Upper lobe of left lung (tissue), 6 donors: ENCODE measurements around the gene RNF10. TPM values are rescaled to one million over a fixed set of nuclear protein-coding genes. Genes with fewer than 3 reads are reported as not detected.

ENCODE experiments used
- ATAC-seq, 2 donors: fragments of 200-7000 bp; cut with Tn5 transposase; one replicate each; pipeline ENCODE4 v1.9.1; 2022; ENCODE audit warnings: mild to moderate bottlenecking in 2 of 2, moderate library complexity in 2 of 2; ENCODE audit not compliant: low FRiP score in 2 of 2
- DNase-seq, 2 donors: peaks; one replicate each; pipeline ENCODE4 v3.0.0-alpha.2; 2019 to 2020
- H3K27ac ChIP-seq, 4 donors: fragments of 200-600 bp; sonication (generic); one replicate each; pipeline ENCODE4 v1.5.1; 2016 to 2019
- H3K27me3 ChIP-seq, 4 donors: fragments of 200-600 bp; sonication (generic); one replicate each; pipeline ENCODE4 v1.5.1; 2017 to 2019
- H3K36me3 ChIP-seq, 4 donors: fragments of 200-600 bp; sonication (generic); one replicate each; pipeline ENCODE4 v1.5.1; 2016 to 2019
- H3K4me1 ChIP-seq, 4 donors: fragments of 200-600 bp; sonication (generic); one replicate each; pipeline ENCODE4 v1.5.1; 2018 to 2019
- H3K4me3 ChIP-seq, 4 donors: fragments of 200-600 bp; sonication (generic); one replicate each; pipeline ENCODE4 v1.5.1; 2017 to 2019; ENCODE audit warnings: mild to moderate bottlenecking in 2 of 4, moderate library complexity in 1 of 4
- H3K9me3 ChIP-seq, 4 donors: fragments of 200-600 bp; sonication (generic); one replicate each; pipeline ENCODE4 v1.5.1; 2018 to 2019
- EP300 ChIP-seq, 4 donors: sonication (generic); formaldehyde crosslinking; IDR thresholded peaks; one replicate each; pipeline ENCODE4 v1.5.1; 2017; ENCODE audit warnings: antibody characterized with exemption in 4 of 4, control low read depth in 2 of 4
- POLR2A ChIP-seq, 4 donors: fragments of 450-650 bp; IDR thresholded peaks; one replicate each; pipeline ENCODE4 v1.5.1; 2016 to 2017; ENCODE audit warnings: antibody characterized with exemption in 4 of 4, mild to moderate bottlenecking in 2 of 4
- POLR2AphosphoS5 ChIP-seq, 2 donors: sonication (generic); formaldehyde crosslinking; IDR thresholded peaks; one replicate each; pipeline ENCODE4 v1.5.1; 2017; ENCODE audit warnings: antibody characterized with exemption in 2 of 2
- WGBS, 2 donors: methylation state at CpG; one replicate each; pipeline ENCODE4 v1.1.5; 2017 to 2018; 5-methylcytosine and 5-hydroxymethylcytosine counted together
- total RNA-seq, 6 donors: library from RNA; depleted of rRNA in 4 of 6; stranded (reverse); fragments of >200 nt in 4 of 6; gene quantifications; one replicate each; pipeline versions ENCODE4 v1.1.0 to v1.2.1, GENCODE V29; 2016 to 2021
- TF ChIP-seq, protein P1 (sequence below), 6 experiments: fragments of 450-650 bp in 4 of 6; fragments of 200-600 bp in 2 of 6; sonication (generic) in 2 of 6; IDR thresholded peaks; one replicate each; pipeline ENCODE4 v1.5.1; 2016 to 2019; ENCODE audit warnings: antibody characterized with exemption in 6 of 6
- donor health status: DM: no; HTN: no; CAD: no; lungs with moderate emphysema.
- donor health status: DM: no; HTN: yes; CAD: no; lungs with severe emphysema.

RNF10 gene
- total RNA-seq, 6 donors from 2014 or later, result 189 to 456 (median 243) TPM

DNA sequence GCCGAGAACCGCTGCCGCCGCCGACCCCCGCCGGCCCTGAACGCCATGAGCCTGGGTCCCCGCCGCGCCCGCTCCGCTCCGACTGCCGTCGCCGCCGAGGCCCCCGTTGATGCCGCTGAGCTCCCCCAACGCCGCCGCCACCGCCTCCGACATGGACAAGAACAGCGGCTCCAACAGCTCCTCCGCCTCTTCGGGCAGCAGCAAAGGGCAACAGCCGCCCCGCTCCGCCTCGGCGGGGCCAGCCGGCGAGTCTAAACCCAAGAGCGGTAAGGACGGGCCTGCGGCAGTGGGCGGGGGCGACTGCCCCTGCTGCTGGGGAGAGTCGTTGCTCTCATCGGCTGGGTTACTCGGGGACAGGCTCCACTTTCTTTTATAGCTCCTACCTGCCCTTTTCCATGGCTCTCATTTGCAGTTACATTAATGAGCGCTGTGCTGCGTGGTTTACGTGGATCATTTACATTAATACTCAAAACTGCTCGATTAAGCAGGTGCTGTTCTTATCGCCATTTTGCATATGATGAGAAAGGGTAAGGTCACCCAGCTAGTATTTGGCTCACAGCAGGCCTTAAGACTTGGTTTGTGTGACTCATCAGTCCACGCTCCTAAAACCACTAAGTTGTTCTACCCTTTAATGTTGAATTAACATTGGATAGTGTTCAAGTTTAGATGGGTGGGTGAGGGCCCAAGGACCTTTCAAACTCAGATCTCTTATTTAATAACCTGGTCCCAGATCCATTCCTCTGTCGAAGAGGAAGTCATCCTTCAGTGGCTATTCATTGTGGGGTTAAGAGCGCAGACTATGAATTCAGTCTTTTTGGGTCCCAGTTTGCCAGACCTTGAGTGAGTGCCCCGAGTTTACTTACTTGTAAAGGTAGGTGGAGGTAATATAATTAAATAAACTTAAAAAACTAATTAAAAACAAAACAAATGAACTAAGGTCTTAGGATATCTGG is 823 bp downstream of the RNF10 start:
- Histone ChIP-seq H3K27me3 (no peaks in the 10 kb centered on the region), H3K9me3 (no peaks in the 10 kb centered on the region), H3K36me3 (no peaks in the 10 kb centered on the region), H3K4me1 (peaks cover 42 to 52% (median 47%) of the 10 kb centered on the region in 4 donors), H3K4me3 (peak overlapping the region; percentile 59 to 73 (median 65)), H3K27ac (peak overlapping the region; percentile 91 to 97 (median 94))
- peak in 1 of 2 donors; percentile 42 for DNase-seq
- TF ChIP-seq, protein P1, sequence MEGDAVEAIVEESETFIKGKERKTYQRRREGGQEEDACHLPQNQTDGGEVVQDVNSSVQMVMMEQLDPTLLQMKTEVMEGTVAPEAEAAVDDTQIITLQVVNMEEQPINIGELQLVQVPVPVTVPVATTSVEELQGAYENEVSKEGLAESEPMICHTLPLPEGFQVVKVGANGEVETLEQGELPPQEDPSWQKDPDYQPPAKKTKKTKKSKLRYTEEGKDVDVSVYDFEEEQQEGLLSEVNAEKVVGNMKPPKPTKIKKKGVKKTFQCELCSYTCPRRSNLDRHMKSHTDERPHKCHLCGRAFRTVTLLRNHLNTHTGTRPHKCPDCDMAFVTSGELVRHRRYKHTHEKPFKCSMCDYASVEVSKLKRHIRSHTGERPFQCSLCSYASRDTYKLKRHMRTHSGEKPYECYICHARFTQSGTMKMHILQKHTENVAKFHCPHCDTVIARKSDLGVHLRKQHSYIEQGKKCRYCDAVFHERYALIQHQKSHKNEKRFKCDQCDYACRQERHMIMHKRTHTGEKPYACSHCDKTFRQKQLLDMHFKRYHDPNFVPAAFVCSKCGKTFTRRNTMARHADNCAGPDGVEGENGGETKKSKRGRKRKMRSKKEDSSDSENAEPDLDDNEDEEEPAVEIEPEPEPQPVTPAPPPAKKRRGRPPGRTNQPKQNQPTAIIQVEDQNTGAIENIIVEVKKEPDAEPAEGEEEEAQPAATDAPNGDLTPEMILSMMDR (IDR thresholded peaks at IDR 0.05), result peak in 1 of 6 experiments; percentile 16
- TF ChIP-seq POLR2AphosphoS5 (IDR thresholded peaks at IDR 0.05), result no peak
- peak; percentile 65 to 74 for ATAC-seq
- 2 to 3% methylated on average over 9 of the region's 52 CpGs for WGBS, 2 donors

DNA sequence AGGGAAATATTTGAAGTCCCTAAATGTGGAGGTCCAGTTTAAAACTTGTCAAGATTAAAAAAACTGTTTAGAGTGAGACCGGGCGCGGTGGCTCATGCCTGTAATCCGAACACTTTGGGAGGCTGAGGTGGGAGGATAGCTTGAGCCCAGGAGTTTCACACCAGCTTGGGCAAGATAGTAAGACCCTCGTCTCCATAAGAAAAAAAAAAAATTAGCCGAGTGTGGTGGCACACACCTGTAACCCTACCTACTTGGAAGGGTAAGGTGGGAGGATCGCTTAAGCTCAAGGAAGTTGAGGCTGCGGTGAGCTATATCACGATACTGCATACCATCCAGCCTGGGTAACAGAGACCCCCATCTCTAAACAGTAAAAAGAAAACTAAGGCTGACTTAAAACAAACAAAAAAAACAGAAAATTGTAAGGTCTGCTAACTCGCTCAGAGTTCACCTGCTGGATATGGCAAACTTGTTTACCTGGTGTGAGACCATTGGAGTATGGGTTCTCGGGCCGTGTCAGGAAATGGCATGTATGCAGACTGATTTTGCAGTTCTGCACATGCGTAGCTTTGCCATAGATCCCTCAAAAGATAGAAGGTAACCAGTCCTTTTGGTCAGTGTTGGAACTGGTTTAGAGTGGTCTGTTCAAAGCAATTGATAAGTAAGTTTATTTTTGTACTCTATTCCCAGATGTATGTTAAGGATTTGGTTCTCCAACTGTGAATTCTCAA is 2.1 kb downstream of the RNF10 start:
- H3K27ac ChIP-seq, result peak overlapping the region; percentile 91 to 97 (median 94)
- H3K27me3 ChIP-seq, result no peaks in the 10 kb centered on the region
- ATAC-seq (no peak), DNase-seq (peak in 1 of 2 donors; percentile 38)
- H3K4me1 ChIP-seq, result peaks cover 54 to 60% (median 58%) of the 10 kb centered on the region in 4 donors
- no peak for TF ChIP-seq POLR2AphosphoS5 (IDR thresholded peaks at IDR 0.05)
- TF ChIP-seq, protein P1 (IDR thresholded peaks at IDR 0.05), result no peak
- peak overlapping the region; percentile 59 to 73 (median 65) for H3K4me3 ChIP-seq
- H3K36me3 ChIP-seq, result no peaks in the 10 kb centered on the region
- no peaks in the 10 kb centered on the region for H3K9me3 ChIP-seq
- 40 to 45% methylated on average over 13 of the region's 13 CpGs for WGBS, 2 donors

DNA sequence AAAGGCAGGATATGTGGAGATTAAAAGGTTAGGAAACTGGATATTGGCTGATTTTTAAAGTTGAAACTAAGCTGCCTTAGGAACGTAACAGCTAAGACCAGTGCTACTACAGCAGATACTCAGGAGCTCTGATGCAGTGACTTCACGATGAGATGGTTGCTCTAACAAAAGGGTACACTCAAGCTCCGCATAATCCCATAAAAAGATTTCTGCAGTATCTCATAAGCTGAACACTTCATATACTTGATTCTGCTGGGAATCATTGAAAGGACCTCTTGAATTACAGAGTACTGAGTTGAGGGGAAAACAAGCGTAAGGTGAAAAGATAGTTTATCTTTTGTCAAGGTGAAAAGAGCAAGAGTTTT is 3.7 kb downstream of the RNF10 start:
- ATAC-seq (no peak), DNase-seq (no peak)
- TF ChIP-seq EP300 (IDR thresholded peaks at IDR 0.05), result no peak
- H3K9me3 ChIP-seq, result no peaks in the 10 kb centered on the region
- H3K4me3 ChIP-seq, result peak overlapping the region in 3 of 4 donors; percentile 16 to 65 (median 65)
- 43 to 45% methylated on average over 4 of the region's 4 CpGs for WGBS, 2 donors
- peak overlapping the region; percentile 63 to 93 (median 78) for H3K27ac ChIP-seq
- no peaks in the 10 kb centered on the region for H3K27me3 ChIP-seq
- peaks cover 0 to 5% (median 0%) of the 10 kb centered on the region in 4 donors for H3K36me3 ChIP-seq
- peaks cover 68 to 76% (median 73%) of the 10 kb centered on the region in 4 donors for H3K4me1 ChIP-seq

DNA sequence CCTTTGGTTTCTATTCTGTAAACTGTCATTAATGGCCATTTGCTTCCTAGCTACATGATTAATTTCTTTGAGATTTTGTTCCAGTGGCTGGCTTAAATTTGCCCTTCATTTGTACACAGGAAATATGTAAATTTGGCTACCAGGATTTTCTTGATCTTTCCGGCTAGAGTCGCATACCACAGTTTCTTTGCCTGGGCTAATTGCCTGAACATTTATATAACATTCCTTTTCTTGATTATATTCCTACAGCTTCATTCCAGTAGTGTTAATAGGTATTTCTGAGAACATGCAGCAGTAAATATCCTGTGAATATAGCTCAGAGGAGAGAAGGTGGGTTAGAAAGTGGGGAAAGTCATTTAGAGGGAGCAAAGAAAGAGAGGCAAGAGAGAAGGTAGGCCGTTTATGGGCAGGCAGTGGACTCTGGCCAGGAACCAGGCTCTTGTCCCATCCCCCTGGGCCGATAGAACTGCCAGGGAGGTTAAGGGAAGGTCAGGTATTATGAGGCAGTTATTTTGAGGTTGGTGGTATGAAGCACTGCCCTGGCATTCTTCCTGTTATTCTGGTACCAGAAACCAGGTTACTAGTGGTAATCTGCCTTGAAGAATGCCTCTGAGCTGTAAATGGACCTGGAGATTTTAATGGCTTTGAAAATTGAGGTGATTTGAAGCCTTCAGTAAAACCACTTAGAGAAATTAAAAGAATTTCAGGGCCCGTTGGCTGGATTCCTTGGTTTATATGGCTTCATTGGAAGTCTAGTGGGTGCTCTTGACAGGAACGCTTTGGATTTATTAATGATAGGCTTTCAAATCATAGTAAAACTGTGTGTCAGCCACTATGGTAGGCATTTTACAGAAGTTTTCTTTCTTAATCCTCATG is 4.4 kb downstream of the RNF10 start:
- TF ChIP-seq POLR2AphosphoS5 (IDR thresholded peaks at IDR 0.05), result peak; percentile 26 to 53
- no peak for TF ChIP-seq EP300 (IDR thresholded peaks at IDR 0.05)
- ATAC-seq, result peak in 1 of 2 donors; percentile 80
- H3K4me3 ChIP-seq, result peak overlapping the region in 2 of 4 donors; percentile 65

DNA sequence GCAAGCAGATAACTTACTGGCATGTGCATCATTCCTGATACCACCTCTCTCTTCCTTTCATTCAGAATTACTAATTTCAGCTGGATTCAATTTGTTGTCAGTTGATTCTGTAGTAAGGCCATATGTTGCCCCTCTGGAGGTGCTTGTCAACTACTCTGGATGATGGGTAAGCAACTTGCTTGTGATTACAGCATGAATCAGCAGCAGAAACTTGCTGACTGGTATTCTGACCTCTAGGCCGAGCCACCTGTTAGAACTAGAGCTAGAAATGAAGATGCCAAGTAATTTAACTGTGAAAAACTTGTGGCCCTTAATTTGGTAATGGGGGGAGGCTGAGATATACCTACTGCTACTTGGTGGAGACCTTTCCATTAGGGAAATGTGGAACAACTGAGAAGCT is 5.1 kb downstream of the RNF10 start:
- DNase-seq (no peak), ATAC-seq (no peak)
- peak overlapping the region; percentile 63 to 93 (median 78) for H3K27ac ChIP-seq
- H3K9me3 ChIP-seq, result no peaks in the 10 kb centered on the region
- peaks cover 73 to 91% (median 84%) of the 10 kb centered on the region in 4 donors for H3K4me1 ChIP-seq
- no peak overlapping the region for H3K4me3 ChIP-seq
- no peak for TF ChIP-seq EP300 (IDR thresholded peaks at IDR 0.05)
- TF ChIP-seq, protein P1 (IDR thresholded peaks at IDR 0.05), result no peak
- TF ChIP-seq POLR2AphosphoS5 (IDR thresholded peaks at IDR 0.05), result no peak
- no peak for TF ChIP-seq POLR2A (IDR thresholded peaks at IDR 0.05)
- 56 to 60% methylated on average over 1 of the region's 1 CpG for WGBS, 2 donors
- H3K36me3 ChIP-seq, result peaks cover 0 to 11% (median 0%) of the 10 kb centered on the region in 4 donors
- no peaks in the 10 kb centered on the region for H3K27me3 ChIP-seq

More for the DNA sequence above, 4.4 kb downstream of the RNF10 start:
- H3K36me3 ChIP-seq, result peaks cover 0 to 11% (median 0%) of the 10 kb centered on the region in 4 donors
- peaks cover 73 to 83% (median 77%) of the 10 kb centered on the region in 4 donors for H3K4me1 ChIP-seq
- peak overlapping the region; percentile 63 to 93 (median 78) for H3K27ac ChIP-seq
- no peaks in the 10 kb centered on the region for H3K9me3 ChIP-seq
- DNase-seq, result peak in 1 of 2 donors; percentile 85
- WGBS, 2 donors, result 14 to 19% methylated on average over 6 of the region's 6 CpGs
- H3K27me3 ChIP-seq, result no peaks in the 10 kb centered on the region
